Epithelial cell of prostate (primary cell): ENCODE results near the gene RNLS.
A peak's percentile ranks its signal among the peaks of the same experiment; 100 is the strongest.

Experiments used
- DNase-seq: peaks from one replicate; pipeline ENCODE4 v3.0.0-alpha.2; 2011; ENCODE audit warnings: low read depth, low spot score
- H3K27ac ChIP-seq: fragments of 450-650 bp; 2 replicates; pipeline ENCODE4 v1.5.1; 2017; ENCODE audit warnings: mild to moderate bottlenecking

Gene RNLS

GRCh38 chr10:88408096-88408495 lies 175.0 kb downstream of the RNLS start:
- no peak for DNase-seq
- H3K27ac ChIP-seq = no peak overlapping the region

GRCh38 chr10:88404133-88404532 lies 179.0 kb downstream of the RNLS start:
- no peak overlapping the region for H3K27ac ChIP-seq
- DNase-seq = no peak

DNA sequence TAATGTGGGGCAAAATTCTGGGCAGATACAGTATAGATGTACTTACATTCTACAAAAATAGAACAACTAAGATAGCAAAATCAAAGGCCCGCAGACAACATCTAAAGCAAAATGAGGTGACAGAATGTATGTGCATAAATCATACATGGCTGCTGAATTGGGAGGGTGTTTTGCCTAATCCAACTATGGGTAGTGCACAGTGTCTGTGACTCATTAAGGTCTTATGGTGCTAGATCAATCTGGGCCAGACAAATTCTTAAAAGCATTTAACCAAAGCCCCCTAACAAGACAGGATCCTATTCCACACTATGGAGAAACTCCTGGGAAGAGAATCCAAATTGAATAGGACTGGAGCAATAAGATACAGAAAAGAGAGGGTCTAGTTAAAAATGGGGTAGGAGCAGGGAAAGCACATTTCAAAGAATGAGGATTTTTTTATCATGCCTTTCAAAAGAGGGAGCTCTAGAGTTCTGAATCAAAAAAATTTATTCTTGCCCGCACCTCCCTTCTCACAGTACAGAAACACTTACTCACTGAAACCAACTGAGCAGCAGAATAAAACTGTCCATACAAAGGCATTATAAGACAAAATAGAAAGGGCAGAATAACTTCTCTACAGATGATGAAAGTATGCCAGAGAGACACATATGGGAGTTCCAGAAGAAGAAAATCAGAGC lies 181.3 kb downstream of the RNLS start:
- no peak for DNase-seq
- H3K27ac ChIP-seq = no peak overlapping the region

DNA sequence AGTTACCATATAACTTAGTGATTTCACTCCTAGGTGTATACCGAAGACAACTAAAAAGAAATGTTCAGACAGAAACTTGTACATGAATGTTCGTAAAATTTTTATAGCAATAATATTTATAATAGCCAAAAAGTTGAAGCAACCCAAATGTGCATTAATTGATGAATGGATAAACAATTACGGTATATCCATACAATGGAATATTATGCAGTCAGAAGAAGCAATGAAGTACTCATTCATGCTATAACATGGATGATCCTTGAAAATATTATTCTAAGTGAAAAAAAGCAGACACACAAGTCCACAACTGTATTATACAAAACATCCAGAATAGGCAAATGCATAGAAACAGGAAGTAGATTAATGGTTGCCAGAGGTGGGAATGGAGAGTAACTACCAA lies 183.9 kb downstream of the RNLS start:
- DNase-seq = no peak
- H3K27ac ChIP-seq = no peak overlapping the region

GRCh38 chr10:88395677-88396076 lies 187.4 kb downstream of the RNLS start:
- no peak overlapping the region for H3K27ac ChIP-seq
- DNase-seq = no peak

GRCh38 chr10:88392222-88392621 lies 190.9 kb downstream of the RNLS start:
- no peak for DNase-seq
- H3K27ac ChIP-seq = no peak overlapping the region

GRCh38 chr10:88390041-88390440 lies 193.1 kb downstream of the RNLS start:
- no peak for DNase-seq
- H3K27ac ChIP-seq = no peak overlapping the region

- no peak for DNase-seq
- no peak overlapping the region for H3K27ac ChIP-seq
Measured at GRCh38 chr10:88389456-88389855, 193.7 kb downstream of the RNLS start.

- no peak overlapping the region for H3K27ac ChIP-seq
- no peak for DNase-seq
Measured at GRCh38 chr10:88388324-88388723, 194.8 kb downstream of the RNLS start.

DNA sequence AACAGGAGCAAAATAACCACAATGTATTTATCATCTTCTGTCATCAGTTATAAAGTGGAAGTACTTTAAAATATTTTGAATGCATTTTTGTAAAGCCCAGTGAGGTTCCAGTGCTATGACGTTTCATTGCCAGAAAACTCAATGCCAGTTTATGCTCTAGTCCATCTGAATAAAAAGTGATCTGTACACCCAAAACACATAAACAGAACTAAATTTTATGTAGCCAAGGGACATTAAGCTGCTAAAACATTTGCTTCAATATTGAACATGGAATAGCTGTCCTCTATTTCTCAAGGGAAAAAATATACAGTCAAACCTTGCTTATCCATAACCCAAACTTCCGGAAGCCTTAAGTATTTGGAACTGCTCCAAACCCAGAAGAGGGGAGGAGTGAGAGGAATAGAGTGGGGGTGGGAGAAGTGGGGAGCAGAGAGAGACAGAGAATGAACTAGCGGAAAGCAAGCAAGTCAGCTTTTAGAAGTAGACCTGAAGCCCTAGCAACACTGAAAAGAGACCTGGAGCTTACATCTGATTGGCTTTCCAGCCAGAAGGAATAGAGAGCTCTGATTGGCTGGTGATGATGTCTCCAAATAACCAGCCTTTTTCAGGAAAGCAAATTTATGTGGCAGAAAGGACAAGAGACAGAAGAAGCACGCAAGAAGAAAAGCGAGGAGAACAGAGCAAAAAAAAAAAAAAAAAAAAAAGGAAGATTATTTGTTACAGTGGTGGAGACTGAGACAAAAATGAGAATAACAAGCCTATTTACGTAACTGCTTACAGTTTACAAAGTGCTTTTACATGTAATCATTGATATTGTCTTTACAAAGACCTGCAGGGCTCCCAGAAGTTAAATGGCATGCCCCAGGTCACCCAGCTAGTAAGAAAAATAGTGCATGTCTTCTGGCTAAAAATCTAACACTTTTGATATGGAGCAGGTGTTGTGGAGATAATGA lies 196.0 kb downstream of the RNLS start:
- peak overlapping the region; percentile 54 for H3K27ac ChIP-seq
- DNase-seq = no peak

DNA sequence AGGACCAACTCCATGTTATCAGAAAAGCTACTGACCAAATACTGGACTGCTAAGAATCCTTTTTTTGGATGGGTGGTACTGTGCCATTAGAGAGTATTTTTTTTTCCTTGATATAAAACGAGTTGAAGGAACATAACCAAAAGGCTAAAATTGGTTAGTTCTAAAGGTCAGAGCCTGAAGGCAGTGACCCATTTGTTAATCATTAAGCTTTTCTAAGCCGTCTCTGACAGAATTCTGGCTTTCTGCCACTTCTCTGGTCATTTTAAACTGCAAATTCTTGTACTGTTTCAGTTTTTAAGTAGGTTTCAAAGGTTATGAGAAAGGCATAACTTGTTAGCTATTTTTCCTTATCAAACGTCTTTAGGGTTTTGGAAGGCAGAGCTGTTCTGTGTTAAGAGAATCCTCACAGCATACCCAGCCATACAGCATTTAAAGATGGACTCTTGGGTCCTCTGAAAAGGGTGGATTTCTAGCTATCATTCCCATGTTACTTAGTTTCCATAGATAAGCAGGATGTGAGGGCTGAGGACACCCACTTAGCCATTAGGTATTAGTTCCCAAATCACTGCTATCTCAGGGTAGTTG lies 196.8 kb downstream of the RNLS start:
- DNase-seq = no peak

DNA sequence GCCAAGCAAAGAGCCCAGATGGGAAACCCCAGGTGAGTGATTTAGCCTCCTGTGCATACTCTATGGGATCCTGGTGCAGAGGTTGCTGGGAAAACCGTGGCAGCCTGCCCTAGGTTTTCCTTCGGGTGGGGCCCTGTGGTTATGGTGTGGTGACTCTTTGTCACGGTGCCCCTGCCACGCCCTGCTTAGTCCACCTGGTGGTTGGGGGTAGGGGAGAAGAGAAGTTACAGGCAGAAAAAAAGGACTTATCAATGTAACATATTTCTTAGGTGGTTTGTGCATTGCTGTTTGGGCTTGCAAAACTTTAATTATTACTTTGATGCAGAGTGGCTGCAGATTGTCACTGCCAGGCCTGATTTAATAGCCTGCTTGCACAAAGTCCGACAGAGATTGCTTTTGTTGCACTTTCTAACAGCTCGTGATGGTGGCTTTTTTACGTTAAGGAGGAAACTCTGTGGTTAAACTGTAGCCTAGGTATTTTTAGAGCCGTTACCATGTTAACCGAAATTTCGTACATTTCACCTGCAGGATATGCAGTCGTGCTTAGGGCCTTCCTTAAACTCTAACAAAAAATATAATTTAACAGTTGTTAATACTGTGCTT lies 197.4 kb downstream of the RNLS start:
- peak overlapping the region; percentile 54 for H3K27ac ChIP-seq
- DNase-seq = peak; percentile 65

More for the DNA sequence above, 196.8 kb downstream of the RNLS start:
- peak overlapping the region; percentile 54 for H3K27ac ChIP-seq

DNA sequence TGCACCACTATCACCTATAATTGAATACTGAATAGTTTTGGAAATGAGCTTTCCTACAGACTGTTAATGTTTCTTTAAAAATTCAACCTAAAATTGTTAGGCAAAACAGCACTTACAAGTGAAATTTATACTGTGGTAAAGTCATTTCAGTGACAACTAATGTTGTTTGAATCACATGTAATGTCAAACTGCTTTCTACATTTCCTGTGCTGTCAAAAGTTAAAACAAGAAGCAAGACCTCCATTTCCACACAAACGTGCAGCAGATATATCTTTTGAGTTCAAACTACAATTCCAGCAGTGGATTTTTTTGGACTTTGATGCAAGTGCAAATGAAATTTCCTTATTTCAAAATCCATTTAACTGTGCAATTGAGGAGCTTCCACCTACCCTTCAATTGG lies 199.8 kb downstream of the RNLS start:
- DNase-seq = no peak
- no peak overlapping the region for H3K27ac ChIP-seq

DNA sequence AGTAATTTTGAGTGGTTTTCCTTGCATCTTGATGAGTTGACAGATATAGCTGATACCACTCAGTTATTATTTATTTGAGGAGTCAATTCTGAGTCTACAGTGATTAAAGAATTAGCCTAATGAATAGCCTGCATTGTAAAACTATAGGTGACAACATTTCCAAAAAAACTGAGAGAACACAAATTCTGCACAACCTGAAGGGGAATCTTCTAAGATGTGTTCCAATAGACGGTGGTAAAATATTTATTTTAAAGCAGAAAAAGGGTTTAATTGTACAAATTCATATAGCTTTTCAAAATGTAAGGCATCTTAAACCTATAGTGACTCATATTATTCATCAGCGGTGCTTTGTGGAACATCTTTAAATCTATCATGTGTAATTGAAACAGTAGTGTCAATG lies 200.4 kb downstream of the RNLS start:
- no peak for DNase-seq
- no peak overlapping the region for H3K27ac ChIP-seq

DNA sequence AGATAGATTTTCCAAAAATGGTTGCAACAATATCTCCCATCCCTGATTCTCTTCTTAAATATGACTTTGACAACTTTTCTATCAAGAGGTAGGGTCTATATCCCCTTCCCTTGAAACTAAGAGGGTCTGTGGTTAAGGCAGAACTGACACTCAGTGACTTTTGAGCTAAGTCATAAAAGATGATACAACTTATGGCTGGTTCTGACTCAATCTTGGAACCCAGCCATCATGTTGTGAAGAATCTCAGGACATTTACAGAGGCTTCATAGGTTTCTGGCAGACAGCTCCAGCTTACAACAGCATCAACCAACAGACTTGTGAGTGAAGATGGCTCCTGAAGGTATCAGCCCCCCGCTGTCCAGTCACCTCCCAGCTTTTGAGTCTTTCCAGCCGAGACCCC lies 203.5 kb downstream of the RNLS start:
- no peak for DNase-seq
- H3K27ac ChIP-seq = no peak overlapping the region

DNA sequence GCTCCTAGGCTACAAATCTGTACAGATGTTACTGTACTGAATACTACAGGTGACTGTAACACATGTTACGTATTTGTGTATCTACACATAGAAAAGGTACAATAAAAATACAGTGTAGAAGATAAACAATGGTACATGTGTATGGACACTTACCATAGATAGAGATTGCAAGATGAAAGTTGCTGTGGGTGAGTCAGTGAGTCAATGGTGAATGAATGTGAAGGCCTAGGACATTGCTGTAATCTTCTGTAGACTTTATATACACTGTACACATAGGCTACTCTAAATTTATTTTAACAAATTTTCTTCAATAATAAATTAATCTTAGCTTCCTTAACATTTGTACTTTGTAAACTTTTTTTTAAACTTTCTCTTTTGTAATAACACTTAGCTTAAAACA lies 205.6 kb downstream of the RNLS start:
- H3K27ac ChIP-seq = no peak overlapping the region
- DNase-seq = no peak

DNA sequence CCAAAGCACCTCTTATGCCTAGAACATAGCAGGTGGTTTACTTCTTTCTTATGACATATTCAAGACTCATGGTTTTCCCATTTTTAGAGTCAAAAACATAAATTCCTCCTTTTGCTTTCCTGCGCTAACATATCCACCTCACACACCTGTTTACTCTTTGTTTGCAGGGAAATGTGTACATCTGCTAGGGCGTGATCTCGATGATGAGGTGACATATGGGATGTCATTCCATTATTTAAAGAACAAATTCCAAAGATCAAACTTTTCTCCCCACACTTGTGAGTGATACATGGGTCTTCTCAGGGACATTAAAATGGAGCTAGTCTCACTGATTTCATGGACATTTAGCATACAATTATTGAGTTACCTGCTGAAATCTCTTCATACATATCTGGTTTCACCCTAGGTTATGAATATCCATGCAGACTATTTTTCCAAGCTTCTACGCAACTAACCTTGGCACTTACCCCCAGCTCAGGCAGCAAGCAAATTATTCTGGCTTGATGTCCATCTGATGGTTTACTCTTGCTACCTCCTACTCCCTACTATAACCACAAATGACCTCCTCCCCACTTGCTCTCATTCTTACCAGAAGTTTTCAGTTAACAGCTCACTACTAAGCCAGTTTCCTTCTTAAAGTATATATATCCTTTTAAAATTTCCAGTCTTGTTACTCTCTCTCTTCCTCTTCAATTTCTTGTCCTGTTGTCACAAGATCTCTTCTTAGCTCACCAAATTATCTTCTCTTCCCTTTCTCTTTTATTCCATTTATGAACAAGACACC lies 208.5 kb downstream of the RNLS start:
- no peak for DNase-seq
- H3K27ac ChIP-seq = no peak overlapping the region

DNA sequence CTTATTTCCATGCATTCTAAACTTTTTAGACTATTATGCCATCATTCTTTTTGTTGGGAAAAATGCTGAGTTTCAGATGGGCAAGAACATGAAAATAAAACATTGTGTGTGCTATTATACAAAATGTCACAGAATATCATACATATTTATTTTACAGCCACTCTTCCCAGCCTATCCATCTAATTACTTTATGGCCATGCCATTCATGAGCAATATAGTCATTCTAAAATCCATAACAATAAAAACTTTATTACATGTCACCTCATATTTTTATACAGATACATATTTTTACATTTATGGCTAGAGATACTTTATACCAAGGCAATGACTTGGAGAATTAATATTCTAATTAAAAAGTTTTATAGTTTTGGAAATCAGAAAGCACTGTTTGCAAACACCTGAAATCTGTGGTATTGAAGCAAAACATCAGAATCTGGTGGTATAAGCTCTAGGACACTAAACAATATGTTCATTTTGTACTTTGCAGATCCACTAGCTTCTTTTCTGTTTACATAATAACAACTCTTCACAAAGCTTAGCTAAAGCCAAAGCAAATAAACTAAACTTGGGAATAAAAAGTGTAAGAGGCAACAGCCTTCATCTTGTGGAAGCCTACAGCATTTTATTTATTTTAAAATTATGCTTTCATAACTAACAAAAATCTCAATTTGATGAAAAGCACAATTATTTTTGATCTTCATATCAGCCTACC lies 210.1 kb downstream of the RNLS start:
- no peak overlapping the region for H3K27ac ChIP-seq
- DNase-seq = no peak

DNA sequence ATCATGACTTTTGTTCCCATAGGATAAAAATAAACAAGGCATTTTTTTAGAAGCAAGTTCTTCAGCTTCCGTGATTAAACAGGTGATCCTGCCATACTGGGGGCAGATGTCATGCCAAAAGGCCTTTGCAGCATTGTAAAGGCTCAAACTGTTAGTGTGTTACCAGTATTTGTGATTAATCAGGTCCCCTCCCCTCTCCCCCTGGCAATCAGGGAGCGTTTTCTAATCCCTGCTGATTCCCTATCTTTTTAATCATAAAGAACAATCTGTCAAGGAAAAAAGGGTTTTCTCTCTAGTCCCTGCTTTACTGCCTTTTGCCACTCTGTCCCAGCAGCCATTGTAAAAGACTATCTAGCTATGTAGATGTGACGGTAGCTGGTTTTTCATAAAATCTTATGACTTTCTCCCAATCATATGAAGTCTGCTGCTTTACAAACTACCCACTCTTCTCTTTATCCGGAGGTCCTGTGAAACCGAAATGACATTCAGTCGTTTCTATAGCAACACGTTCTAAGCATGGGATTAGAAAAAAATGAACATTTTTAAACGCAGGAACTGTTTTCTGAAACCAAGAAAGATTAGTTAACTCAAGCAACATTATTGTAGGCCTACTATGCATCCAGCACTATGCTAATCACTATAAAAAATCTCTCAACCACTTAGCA lies 210.9 kb downstream of the RNLS start:
- H3K27ac ChIP-seq = no peak overlapping the region

More for the DNA sequence above, 210.9 kb downstream of the RNLS start:
- no peak for DNase-seq
